Measurements from ENCODE around the gene OSBPL10.
"Not testable (repeated sequence)": the region's sequence is repeated elsewhere in the genome, so short reads cannot be mapped to it uniquely, and the experiment has no call there.

Gene OSBPL10

DNA sequence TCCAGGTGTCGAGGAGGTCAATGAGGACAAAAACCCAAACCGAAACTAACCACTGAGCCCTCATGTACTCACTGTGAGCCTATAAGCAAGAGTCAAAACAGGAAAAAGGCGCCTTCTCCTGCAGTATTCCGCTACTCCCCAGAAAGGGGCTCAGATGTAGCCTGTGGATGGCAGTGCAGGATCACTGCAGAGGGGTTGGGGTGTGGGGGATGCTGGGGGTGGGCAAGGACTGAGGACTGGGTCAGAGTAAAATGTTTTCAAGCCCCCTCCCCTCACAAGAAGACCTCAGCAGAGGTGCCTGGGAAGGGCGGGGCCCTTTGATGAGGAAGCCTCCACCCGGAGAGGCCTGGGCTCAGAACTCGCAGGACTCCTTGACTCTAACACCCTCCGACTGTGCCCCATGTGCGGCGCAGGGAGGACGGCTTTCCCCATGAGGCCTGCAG lies 170.1 kb downstream of the OSBPL10 start:
- no peak for DNase-seq (ENCODE audit: low read depth)

DNA sequence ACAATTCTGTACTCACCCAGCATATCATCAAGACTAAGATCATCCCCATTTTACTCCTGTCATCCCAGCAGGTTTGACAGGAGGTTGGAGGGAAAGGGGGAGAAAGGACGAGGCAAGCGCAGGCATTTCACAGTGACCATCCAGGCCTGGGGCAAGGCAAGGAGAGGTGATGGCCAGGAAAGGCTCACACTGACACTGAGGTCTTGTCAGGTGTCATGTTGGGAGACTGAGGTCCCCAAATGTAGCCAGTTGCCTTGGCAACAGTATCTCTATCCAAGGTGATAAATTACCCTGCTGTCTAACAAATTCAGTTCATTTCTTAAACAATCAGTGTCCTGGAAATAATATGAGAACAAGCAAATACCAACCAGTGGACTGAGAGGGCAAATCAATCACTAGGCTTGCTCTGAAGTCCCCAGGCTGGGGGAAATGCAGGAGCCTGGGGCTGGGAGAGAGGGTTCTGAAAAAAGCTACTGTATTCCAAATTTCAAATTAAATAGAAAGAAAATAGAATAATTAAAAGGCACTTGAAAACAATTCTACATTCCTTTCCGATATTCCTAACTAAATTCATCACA lies 172.8 kb downstream of the OSBPL10 start:
- DNase-seq (ENCODE audit: low read depth), result no peak

DNA sequence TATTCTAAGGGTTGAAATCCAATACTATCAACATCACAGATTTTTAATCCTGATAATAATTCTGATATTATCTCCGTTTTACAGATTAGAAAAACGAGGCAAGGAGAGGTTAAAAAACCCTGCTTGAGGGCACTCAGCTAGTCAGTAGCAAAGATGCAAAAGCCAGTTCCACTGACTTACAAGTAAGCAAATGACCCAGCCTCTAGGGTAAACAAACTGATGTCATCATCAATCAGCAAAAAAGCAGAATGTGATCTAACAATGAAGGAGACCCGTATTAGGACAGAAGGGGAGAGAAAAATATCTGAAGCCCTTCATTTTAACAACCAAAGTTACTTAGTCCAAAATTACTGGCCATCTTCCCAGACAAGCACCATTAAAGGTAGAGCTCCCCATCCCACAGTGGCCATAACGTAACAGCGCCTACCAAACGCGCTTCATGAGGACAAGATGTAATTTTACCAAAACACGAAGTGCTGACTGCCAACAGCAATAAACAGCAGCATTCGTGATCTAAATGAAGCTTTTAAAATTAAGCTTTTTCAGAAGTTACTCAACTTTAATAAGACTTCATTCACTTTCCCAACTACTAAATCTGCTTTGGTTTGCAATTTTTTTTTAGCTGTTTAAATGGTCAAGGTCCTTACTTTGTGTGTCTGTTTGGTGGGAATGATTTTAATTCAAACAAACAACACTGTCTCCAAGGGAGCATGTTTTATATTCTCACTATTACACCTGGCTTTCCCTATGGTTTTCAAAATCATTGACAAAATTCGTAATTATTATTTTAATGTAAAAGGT lies 176.6 kb downstream of the OSBPL10 start:
- no peak for DNase-seq (ENCODE audit: low read depth)

DNA sequence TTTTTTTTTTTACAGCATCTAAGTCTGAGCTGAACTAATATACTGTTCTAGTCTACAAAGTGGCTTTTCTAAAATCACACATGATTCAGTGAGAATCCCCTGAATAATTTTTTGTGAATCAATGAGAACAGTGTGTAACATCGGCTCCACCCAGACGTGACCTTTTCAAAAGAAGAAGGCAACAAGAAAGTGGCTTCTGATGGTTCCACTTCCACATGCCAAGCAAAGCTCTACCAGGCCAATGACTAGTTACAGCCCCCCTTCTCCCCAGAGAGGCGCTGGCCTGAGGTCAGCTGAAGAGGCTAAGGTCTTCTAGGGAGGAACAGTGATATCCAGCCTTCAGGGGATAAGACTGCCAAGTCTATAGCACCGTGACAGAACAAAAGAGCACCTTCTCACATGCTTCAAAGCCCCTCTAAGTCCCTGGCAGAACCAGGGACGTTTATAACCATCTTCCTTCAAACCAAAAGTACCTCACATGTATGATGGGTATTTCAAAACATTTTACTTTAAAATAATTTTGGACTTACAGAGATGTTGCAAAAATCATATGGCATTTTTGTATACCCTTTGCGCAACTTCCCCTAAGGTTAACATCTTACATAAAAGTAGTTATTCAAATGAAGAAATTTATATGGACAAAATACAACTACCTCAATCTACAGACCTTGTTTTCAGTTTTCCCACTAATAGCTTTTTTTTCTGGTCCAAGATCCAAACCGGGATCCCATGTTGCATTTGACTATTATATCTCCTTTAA lies 177.9 kb downstream of the OSBPL10 start:
- no peak for DNase-seq (ENCODE audit: low read depth)

DNA sequence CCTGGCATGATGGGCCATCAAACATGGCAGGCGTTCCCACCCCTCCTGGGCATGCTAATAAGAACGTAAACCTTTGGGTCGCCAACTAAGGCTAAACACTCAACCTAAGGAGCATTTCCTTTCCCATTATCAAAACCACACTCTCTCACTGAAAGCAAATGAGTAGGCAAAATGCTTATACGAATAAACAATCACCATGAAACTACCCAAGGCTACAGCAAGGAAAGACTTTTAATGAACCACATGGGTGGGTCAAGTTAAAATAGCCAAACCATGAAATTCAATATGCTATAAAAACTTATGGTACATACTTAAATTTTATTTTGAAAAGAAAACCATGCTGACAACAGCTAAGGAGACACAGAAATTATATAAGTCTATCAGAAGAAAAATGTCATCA lies 180.6 kb downstream of the OSBPL10 start:
- no peak for DNase-seq (ENCODE audit: low read depth)

DNA sequence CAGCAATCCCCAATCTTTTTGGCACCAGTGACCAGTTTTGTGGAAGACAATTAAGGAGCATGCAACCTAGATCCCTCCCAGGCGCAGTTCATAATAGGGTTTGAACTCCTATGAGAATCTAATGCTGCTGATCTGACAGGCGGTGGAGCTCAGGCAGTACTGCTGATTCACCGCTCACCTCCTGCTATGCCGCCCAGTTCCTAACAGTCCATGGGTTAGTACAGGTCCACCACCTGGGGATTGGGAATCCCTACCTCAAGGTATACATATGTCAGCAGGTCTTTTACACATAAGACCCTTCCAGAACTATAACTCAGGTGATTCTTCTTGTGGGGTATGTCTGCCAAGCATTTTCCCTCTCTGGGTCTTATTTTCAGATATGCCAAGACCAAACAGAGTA lies 182.2 kb downstream of the OSBPL10 start:
- no peak for DNase-seq (ENCODE audit: low read depth)

DNA sequence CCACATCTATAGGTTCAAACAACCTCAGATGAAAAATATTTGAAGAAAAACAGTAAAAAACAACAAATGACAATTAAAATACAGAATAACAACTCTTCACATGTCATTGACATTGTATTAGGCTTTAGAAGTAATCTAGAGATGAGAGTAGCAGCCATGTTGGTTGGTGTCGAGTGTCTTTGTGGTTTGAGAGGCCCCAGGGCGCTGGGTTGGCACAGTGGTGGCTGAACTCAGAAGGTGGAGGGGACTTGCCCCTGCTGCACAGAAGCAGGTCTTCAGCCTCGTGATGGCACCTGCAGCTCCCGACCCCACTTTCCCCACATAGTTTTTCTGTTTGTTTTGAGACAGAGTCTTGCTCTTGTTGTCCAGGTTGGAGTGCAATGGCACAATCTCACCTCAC lies 187.2 kb downstream of the OSBPL10 start:
- DNase-seq (ENCODE audit: low read depth), result no peak

DNA sequence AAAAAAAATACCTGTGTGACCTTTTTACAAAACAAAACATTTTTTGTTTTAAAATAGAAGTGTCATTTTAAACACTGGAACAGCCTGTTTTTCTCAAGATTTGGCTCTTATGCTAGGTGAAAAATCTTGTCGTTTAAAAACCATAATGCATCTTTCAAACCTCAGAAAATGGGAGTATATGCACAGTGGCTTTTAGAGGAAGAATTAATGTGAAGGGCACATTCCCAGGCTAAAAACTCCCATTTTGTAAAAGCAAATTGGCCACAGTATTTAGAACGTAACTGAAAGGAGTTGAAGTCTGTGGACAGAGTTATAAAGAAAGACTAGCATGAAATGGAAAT lies 190.0 kb downstream of the OSBPL10 start:
- no peak for DNase-seq (ENCODE audit: low read depth)

DNA sequence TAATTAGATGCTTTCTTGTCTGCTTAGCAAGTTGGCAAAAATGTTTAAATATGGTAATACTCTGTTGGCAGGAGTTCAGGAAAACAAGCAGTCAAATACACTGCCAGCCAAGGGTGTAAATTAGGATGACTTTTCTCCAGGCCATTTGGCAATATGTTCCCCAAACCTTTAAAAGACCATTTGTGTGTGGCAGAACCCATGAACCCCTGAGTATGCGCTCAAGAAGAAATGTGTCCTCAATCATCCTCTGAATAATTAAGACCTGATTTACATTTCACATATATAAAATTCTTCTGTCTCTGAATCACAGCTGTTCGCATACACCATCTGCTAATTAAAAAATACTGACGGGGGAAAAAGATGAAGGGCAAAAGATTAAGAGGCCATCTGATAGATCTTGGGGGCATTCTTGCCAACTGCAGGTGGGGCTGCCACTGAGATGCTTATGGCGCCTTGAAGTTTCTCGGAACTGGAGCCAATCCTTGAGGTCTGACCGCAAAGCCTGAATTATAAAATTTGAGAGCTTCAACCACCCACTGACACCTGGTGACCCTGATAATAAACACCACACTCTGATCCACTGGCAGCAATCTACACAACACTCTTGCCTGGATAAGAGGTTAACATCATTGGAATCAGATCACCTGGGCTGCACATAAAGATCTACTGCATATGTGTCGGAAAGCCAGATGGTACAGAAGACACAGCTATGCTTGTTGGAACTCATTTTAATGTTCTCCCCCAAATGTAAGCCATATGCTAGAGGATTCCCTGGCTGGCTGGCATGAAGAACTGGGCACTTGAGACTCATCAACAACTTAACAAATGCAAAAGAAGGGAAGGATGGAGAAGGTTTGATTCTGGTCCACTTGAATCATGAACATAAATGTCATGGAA lies 190.6 kb downstream of the OSBPL10 start:
- no peak for DNase-seq (ENCODE audit: low read depth)

DNA sequence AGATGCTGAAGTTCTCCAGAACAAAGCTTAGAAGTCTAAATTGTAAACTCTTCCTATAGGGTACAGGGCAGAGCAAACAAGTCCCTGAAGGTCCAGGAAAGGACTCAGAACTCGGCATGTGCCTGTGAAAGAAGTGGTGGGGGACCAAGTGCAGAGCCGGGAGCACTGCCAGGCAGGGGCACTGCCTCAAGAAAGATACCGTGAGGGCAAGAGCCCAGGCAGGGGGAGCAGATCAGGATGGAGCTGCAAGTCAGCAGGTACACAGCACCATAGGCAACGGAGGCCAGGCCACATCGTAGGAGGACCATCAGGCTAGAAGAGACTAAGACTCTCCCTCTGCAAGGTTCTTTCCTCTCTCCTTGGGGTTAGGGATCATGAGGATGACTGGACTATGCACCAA lies 191.6 kb downstream of the OSBPL10 start:
- no peak for DNase-seq (ENCODE audit: low read depth)

DNA sequence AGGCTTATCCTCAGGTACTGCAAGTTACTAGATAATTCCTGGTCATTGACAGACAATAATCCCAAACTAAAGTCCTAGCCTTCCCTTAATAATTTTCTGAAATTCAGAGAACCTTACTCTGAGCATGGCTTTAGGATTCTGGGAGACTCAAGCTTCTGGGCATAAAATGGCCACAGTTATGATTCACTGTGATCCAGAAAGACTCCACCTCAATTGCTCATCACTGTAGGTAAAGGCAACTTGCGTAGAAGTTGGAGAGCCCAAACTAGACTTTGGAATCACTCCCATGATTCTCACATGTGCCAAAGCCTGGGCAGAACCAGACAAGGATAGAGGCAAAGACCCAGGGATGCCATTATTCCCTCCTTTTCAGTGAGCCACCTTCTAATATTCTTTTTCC lies 195.3 kb downstream of the OSBPL10 start:
- DNase-seq (ENCODE audit: low read depth), result no peak

DNA sequence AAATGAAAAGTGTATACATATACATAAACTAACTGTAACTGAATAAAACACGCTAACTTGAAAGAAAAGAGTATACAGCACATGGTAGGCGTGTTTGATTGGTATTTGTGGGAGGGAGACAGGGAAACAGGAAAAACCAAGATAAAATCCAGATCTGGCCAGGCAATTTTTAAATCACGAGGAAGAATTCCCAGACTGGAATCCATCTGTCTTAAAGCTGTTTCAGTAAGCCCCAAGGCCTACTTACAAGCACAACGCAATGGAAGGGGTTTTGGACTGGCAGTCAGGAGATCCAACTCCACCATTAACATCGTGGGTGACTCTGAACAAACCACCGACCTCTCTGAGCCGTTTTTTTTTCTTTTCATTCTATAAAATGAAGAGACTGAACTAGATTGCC lies 195.8 kb downstream of the OSBPL10 start:
- no peak for DNase-seq (ENCODE audit: low read depth)

DNA sequence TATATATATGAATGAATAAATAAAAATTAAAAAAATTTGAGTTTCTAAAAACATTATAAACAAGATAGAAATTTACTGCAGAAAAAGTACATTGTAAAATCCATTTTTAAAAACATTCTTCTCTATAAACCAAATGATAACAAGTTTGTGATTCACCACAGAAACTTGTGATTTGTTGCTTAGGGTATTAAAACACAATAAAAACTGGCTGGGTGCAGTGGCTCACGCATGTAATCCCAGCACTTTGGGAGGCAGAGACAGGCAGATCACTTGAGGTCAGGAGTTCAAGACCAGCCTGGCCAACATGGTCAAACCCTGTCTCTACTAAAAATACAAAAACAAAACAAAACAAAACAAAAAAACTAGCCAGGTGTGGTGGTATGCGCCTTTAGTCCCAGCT lies 197.2 kb downstream of the OSBPL10 start:
- not testable (repeated sequence) for DNase-seq (ENCODE audit: low read depth)

DNA sequence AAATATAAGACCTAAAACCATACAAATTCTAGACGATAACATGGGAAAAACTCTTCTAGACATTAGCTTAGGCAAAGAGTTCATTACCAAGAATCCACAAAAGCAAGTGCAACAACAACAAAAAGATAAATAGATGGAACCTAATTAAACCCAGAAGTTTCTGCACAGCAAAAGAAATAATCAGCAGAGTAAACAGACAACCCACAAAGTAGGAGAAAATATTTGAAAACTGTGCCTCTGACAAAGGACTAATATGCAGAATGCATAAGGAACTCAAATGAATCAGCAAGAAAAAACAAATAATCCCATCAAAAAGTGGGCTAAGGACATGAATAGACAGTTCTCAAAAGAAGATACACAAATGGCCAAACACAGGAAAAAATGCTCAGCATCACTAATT lies 198.8 kb downstream of the OSBPL10 start:
- not testable (repeated sequence) for DNase-seq (ENCODE audit: low read depth)

DNA sequence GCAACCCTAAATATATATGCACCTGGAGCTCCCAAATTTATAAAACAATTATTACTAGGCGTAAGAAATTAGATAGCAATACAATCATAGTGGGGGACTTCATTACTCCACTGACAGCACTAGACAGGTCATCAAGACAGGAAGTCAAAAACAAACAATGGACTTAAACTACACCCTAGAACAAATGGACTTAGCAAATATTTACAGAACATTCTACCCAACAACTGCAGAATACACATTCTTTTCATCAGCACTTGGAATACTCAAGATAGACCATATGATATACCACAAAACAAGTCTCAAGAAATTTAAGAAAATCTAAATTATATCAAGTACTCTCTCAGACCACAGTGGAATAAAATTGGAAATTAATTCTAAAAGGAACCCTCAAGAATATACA lies 201.5 kb downstream of the OSBPL10 start:
- no peak for DNase-seq (ENCODE audit: low read depth)

DNA sequence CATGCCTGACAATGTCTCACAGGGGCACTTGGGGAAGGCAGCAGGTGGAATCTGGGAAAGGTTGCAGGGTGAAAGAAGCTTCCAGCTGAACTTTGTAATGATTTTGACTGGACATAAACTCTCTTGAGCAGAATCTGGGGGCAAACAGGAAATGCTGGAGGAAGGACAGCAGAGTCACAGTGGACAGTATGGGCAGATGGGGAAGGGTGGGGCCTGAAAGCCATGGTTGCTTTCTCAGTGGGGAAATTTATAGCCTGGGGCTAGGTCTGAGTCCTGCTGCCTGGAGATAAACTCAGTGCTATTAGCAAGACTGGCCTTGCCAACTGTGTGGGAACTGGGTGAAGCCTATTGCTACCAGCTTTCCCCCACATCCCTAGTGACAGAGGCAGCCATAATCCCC lies 203.2 kb downstream of the OSBPL10 start:
- DNase-seq (ENCODE audit: low read depth), result no peak

DNA sequence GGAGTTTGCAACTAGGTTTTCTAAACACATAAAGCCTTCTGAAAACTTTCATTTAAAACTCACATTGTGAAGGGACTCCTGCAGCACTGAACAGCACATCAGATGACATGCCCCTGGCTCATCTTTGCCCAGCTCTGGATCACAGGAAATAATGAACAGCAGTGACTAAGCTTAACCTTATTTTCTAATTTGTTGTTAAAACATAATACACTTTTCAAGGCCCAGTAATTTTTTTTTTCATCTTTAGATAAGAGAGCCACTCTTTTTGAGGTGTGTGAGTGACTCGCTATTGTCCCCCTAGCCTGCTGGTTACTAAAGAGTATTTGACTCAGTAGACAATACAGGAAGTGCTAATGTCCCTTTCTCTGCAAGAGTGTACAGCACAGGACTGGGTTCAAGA lies 204.0 kb downstream of the OSBPL10 start:
- DNase-seq (ENCODE audit: low read depth), result no peak

DNA sequence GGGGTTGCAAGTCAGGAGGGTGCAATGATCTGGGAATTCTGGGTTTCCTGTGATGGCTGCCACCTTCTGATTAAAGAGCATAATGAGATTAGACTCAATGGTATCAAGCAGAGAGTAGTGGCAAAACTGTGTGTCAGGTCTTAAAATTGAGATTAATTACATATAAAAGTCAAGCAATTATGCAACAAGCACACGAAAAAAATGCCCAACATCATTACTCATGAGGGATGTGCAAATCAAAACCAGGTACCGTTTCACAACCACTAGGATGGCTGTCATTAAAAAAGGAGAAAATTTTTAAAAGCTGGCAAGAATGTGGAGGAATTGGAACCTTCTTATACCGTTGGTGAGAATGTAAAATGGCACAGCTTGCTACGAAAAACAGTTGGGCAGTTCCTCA lies 205.0 kb downstream of the OSBPL10 start:
- no peak for DNase-seq (ENCODE audit: low read depth)

DNA sequence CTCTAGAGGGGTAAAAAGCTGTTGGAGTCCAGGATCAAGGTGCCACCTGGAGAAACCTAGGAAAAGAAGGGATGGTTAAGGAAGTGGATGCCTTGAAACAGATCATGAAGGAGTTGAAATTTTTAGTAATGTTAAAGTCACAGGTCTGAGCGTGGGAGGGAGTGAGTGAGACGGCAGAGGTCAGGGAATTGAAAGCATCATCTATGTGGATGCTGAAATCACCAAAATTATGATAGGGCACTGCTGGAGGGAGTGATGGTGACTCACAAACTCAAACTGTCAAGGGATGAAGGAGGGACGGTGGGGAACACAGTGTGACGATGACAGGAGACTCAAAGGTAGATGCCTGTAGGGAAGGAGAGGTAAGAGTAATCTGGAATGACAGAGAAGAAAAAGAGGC lies 205.7 kb downstream of the OSBPL10 start:
- DNase-seq (ENCODE audit: low read depth), result no peak

DNA sequence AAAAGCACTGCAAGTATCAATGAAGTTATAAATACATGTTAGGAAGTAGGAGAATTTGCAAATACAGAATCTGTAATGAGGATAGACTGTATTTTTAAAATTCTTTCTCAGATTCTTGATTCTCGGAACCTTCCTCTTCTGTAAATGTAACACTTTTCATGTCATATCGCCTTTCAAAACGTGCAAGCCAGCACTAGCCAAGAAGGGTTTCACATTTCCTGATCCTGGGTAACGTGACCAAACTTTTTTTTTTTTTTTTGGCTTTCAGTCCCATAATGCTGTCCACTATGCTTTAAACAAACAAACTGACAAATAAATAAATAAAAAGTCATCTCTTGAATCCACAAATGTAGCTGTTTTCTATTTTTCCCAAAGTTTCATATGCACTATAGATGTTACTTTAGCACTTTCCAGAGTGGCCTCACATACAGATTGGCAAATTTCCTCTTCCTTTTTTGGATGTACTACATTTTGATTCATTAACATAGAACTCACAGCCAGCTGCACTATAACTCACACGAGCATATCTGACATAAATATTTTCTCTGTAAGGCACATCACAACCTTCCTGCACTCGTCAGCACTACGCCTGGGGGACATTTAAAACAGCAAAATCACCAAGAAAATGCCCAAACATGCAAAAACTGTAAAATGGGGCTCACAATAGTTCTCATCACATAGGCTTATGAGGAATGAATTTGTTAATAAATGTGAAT lies 208.1 kb downstream of the OSBPL10 start:
- no peak for DNase-seq (ENCODE audit: low read depth)

DNA sequence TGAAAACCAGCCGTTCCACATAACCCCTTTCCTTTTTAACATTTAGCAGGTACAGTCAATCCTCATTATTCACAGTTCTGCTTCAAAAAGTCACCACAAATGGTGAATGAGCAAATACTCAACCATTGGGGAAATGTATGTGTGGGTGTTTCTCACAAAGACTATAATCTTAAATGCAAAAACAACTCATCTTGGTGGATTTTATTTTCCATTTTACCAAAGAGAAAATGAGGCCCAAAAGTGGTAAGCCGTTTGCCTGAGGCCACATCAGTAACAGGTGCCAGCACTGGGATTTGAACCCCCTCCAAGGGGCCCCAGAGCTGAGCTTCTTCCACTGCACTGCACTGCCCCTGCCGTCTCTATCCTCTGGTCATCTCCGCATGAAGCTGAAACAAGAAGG lies 208.8 kb downstream of the OSBPL10 start:
- no peak for DNase-seq (ENCODE audit: low read depth)
